Lower leg skin (tissue), 4 donors: ENCODE measurements around the gene TMC3. TPM values are rescaled to one million over a fixed set of nuclear protein-coding genes. Genes with fewer than 3 reads are reported as not detected.

Experiments
- DNase-seq, 2 donors: peaks; one replicate each; pipeline ENCODE4 v3.0.0-alpha.2; 2019; ENCODE audit warnings: low spot score in 2 of 2
- H3K4me3 ChIP-seq: fragments of 200-600 bp; sonication (generic); 2 replicates; pipeline ENCODE4 v1.5.1; 2017; ENCODE audit warnings: mild to moderate bottlenecking, low read depth; ENCODE audit not compliant: poor library complexity, severe bottlenecking
- CTCF ChIP-seq, 3 donors: fragments of 450-650 bp; IDR thresholded peaks; one replicate each; pipeline ENCODE4 v1.5.1; 2016; ENCODE audit warnings: antibody characterized with exemption in 3 of 3, mild to moderate bottlenecking in 3 of 3, moderate library complexity in 2 of 3
- POLR2A ChIP-seq, 2 donors: fragments of 450-650 bp; IDR thresholded peaks; one replicate each; pipeline ENCODE4 v1.6.1; 2016 to 2017; ENCODE audit warnings: antibody characterized with exemption in 2 of 2, mild to moderate bottlenecking in 1 of 2, moderate library complexity in 1 of 2
- WGBS, 2 donors: methylation state at CpG; one replicate each; pipeline ENCODE4 v1.1.5; 2018; 5-methylcytosine and 5-hydroxymethylcytosine counted together
- intact Hi-C: fragments of 100-400 bp; cut with DNase I; formaldehyde crosslinking; loops from one replicate; pipeline ENCODE4 v1.15.0; 2023; ENCODE audit warnings: low total_unique reads
- total RNA-seq, 4 donors: library from RNA; depleted of rRNA; stranded (reverse); fragments of >200 nt; gene quantifications; one replicate each; pipeline ENCODE4 v1.1.0, GENCODE V29; 2016

TMC3 gene
- total RNA-seq, 4 donors from 2014 or later = 0.05 to 0.10 TPM; not detected in 2

- H3K4me3 ChIP-seq = no peak overlapping the region
- intact Hi-C loops = no loop called here
- 60 to 69% methylated on average over 4 of the region's 4 CpGs for WGBS, 2 donors
- TF ChIP-seq CTCF (IDR thresholded peaks at IDR 0.05) (no peak), POLR2A (IDR thresholded peaks at IDR 0.05) (no peak)
- no peak for DNase-seq
These were observed 1.4 kb upstream of the TMC3 start for GRCh38 chr15:81375461-81375860.

- 76 to 77% methylated on average over 5 of the region's 5 CpGs for WGBS, 2 donors
- no peak for TF ChIP-seq CTCF (IDR thresholded peaks at IDR 0.05)
- no peak for TF ChIP-seq POLR2A (IDR thresholded peaks at IDR 0.05)
- intact Hi-C loops = no loop called here
- H3K4me3 ChIP-seq = no peak overlapping the region
- DNase-seq = no peak
These were observed 837 bp downstream of the TMC3 start for GRCh38 chr15:81373176-81373575.

GRCh38 chr15:81372575-81372974 is 1.4 kb downstream of the TMC3 start:
- intact Hi-C loops = no loop called here
- WGBS, 2 donors = 55 to 63% methylated on average over 3 of the region's 3 CpGs
- DNase-seq = no peak
- no peak overlapping the region for H3K4me3 ChIP-seq
- TF ChIP-seq POLR2A (IDR thresholded peaks at IDR 0.05) (no peak), CTCF (IDR thresholded peaks at IDR 0.05) (no peak)

- intact Hi-C loops = no loop called here
- TF ChIP-seq POLR2A (IDR thresholded peaks at IDR 0.05) (no peak), CTCF (IDR thresholded peaks at IDR 0.05) (no peak)
- DNase-seq = no peak
- 35 to 45% methylated on average over 5 of the region's 5 CpGs for WGBS, 2 donors
- H3K4me3 ChIP-seq = no peak overlapping the region
These were observed 10.1 kb downstream of the TMC3 start for GRCh38 chr15:81363718-81364500.

- intact Hi-C loops = no loop called here
- TF ChIP-seq POLR2A (IDR thresholded peaks at IDR 0.05) (no peak), CTCF (IDR thresholded peaks at IDR 0.05) (no peak)
- DNase-seq = no peak
- whole genome bisulfite sequencing, 2 donors = 32 to 36% methylated on average over 3 of the region's 3 CpGs
- H3K4me3 ChIP-seq = no peak overlapping the region
These were observed 10.7 kb downstream of the TMC3 start for GRCh38 chr15:81363276-81363675.

GRCh38 chr15:81362790-81363189 is 11.2 kb downstream of the TMC3 start:
- H3K4me3 ChIP-seq = no peak overlapping the region
- 69 to 74% methylated on average over 11 of the region's 11 CpGs for WGBS, 2 donors
- intact Hi-C loops = no loop called here
- TF ChIP-seq CTCF (IDR thresholded peaks at IDR 0.05) = no peak
- no peak for TF ChIP-seq POLR2A (IDR thresholded peaks at IDR 0.05)
- DNase-seq = no peak
